ENCODE measurements around the gene MARK3.
A peak's percentile ranks its signal among the peaks of the same experiment; 100 is the strongest.

Gene MARK3

DNA sequence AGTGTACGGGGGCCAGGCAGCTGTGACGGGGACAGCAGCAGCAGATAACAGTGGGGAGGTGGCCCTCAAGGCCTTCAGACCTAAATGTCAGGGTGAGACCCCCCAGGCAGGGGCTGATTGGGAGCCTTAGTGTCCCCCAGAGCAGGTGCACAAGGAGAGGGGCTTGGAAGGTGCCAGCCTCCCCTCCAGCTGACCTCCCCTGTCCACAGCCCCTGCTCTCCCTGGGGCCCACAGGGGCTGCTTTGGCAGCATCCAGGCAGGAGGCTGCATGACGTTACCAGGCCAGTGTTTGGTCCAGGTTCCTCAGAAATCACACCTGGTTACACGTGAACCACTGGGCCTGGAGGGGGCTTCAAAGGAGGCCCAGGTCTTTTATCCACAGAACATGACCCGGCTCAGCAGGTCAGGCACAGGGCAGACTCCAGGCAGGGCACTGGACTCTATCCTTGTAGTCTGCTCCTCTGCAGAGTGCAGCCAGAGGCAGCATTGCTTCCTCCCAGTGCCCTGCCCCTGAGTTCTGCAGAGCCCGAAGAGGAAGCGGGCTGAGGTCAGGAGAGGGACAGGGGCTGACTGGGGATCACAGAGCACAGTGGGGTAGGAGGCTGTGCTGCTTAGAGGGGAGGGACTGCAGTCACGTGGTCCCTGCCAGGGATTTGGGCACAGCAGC is 141.2 kb downstream of the MARK3 start:
- DNase-seq (ENCODE audit: low spot score), result no peak

DNA sequence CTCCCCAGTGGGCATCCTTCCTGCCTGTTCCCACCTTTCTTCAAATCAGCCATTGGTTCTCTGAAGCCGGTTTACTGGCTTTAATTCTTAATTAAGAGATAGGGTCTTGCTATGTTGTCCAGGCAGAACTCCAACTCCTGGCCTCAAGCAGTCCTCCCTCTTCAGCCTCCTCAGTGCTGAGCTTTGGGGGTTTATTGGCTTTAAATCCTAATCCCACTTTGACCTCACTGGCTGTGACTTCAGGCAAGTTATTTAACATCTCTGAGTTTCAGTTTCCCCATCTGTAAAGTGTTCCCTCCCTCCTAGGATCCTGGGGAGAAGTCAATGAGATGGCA is 141.7 kb downstream of the MARK3 start:
- no peak for DNase-seq (ENCODE audit: low spot score)

DNA sequence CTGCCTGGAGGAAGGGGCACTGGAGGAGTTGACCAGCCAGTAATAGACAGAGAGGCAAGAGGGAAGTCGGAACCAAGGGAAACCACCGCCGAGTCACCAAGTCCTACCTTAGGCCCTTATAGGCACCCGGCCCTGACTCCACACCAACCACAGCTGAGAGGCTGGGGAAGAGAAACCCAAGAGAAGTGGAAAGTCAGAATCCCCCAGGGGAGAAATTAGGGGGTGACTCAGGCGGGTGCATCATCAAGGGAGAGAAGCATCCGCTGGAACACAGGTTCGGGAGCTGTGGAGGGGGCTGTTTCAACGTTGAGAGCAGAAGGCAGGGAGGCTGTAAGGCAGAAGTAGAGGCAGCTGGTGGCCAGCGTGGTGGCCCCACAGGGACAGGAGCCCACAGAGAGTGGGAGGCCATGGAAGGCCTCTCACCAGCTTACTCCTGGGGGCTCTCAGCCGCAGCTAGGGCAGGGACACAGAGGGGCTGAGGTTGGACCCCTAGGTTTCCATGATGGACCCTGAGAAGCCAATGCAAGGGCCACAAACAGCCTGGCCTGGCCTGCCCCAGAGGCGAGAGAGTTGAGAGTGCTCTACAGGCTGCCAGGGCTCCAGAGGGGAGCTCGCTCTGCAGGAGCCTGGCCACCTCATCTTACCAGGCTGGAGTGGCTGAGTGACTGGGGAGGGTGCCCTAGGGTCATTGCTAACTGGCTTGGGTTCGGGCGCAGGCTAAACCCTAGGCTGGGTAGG is 142.4 kb downstream of the MARK3 start:
- peak; percentile 85 for DNase-seq (ENCODE audit: low spot score)

DNA sequence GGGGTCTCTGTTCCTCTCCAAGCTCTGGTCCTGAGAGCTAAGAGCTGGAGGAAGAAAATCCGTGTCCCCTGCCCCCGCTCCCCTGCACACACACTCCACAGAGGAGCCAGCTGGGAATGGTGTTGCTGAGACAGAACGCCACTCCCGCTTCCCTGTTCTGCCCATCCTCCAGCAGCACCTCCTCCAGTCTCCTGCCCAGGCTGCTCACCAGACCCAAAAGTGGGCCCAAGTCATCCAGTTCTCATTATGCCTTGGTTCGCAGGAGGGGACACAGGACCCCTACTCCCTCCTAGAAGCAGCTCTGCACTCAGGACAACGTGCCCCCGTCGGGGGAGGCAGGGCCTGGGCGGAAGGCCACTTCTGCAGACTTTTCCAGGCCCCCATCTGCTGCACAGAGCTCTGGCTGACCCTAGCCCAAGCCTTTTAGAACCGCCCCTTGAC is 143.0 kb downstream of the MARK3 start:
- DNase-seq (ENCODE audit: low spot score), result no peak

DNA sequence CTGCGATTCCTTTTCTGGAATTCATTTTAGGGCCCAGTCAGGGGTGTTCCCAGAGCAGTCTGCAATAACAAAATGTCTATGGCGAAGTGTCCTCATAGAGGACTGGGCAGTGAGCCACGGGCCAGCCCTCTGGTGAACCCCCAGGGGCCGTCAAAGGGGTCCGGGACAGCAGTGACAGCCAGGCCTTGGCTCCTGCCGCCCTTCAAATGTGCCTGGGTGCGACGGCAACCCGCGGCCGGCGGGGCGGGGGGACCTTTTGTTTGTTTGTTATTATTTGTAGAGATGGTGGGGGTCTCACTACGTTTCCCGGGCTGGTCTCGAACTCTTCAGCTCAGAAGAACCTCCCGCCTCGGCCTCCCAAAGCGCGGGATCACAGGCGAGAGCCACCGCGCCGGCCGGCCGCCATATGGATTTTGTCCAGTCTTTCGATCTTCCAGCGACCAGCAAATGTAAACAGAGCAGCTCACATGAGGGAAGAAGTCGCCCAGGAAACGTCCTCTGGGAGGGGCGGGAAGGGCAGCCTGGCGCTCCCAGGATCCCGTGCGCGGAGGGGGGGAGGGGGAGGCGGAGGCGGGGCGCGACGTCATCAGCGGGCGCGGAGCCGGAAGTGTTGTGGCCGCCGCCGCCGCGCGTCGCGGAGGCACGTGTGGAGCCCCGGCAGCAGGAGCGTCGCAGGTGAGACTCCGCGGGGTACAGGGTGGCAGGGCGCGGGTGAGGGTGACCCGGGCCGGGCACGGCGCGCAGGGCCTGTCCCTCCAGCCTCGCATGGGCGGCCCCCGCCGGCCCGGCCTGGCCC is 143.6 kb downstream of the MARK3 start, which contains the start of gene TRMT61A:
Gene TRMT61A, plus strand, starts transcription at position 610 of the 796 bp plus-strand sequence. CDS start 783 bp downstream, outside the sequence.
- peak; percentile 86 for DNase-seq (ENCODE audit: low spot score)

DNA sequence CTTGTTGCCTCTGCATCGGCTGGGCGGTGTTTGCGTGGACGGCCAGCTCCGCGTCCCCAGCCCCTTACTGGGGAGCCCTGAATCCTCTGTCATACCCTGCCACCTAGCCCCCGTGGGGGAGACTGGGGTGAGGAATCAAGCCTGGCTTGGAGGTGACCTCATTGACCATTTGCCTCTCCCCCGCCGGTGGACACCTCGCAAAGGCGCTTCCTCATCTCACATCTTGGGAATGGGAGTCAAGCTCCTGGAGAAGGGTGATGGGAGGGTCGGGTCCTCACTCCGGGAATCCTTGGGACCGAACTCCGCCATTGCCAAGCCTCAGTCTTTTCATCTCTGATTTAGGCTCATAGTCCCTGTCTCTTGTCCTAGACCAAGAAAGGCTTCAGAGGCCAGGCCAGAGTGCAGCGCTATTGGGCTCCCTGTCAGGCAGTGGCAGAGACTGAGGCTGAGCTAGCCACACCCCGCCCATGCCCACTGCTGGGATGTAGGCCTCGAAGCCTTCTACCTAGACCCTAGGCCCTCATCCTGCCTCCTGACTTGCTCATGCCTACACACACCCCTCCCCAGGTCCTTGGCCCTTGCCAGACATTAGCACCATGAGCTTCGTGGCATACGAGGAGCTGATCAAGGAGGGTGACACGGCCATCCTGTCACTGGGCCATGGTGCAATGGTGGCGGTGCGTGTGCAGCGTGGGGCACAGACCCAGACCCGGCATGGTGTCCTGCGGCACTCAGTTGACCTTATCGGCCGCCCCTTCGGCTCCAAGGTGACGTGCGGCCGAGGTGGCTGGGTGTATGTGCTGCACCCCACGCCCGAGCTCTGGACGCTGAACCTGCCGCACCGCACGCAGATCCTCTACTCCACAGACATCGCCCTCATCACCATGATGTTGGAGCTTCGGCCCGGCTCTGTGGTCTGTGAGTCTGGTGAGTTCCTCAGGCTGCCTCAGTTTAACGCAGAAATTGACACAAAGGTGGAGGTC is 144.5 kb downstream of the MARK3 start:
- DNase-seq (ENCODE audit: low spot score), result no peak

DNA sequence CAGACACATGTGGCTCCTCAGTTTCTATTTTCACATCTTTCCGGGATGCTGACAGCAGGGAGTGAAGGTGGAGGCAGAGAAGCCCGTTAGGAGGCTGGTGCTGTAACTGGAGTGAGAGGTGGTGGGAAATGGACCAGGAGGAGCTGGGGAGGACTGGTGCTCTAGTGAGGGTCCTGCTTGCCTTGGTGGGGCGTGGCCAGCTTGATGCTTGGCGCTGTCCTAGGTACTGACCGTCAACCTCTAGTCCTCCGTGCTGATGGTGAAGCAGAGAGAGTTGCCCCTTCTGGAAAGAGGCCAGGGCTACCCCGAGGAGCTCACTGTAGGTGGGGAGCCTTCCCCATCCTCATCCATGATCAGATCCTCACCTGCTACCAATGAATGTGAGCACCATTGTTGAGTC is 145.2 kb downstream of the MARK3 start:
- no peak for DNase-seq (ENCODE audit: low spot score)

DNA sequence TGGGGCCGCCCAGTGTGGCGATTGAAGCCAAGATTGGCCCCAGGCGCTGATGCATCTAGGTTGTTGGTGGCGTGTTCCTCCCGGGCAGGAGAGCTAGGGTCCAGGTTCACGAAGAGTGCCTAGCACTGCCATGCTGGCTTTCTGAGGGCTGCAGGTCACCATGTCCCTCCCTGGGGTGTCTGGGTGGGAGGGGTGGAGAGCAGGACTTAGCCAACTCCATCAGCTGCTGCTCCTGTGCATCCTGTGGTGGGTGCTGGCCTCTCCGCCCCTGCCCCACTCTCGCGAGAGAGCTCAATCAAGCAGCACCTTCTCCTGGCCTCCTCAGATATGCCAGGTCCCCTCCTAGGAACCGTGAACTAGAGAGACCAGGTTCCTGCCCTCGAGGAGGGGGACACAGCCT is 145.6 kb downstream of the MARK3 start:
- no peak for DNase-seq (ENCODE audit: low spot score)

DNA sequence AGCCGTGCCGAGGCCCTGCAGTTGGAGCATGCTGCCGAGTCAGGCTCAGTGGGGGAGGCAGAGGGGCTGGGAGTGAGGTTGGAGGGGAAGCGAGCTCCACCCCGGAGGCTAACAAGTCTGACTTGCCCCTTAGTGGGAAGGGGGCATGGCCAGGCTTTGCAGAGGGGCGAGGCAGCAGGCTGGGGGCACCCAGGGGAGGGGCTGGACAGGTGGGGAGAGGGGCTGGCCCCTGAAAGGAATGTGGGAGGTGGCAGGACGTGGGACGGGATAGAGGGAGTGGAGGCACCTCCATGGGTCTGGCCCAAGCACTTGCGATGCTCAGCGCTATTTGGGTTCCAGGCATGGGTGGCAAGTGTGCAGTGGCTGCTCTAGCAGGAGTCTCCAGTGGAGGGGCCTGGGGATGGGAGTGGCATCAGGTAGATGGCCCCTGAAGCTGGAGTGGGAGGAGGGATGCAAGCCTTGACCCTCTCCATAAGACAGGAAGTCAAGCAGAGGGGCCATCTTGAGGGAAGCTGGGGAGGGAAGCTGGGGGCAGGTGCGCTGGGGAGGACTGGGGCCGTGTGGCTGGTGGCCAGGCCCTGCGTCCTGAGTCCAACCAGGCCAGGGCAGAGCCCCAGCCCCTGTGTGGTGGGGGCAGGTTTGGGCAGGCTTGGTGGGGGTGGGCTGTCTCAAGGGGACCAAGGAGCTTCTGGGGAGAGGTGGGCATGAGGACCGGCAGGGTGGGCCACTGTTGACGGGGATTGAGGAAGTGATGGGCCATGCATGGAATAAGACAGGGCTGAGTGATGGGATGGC is 146.4 kb downstream of the MARK3 start:
- DNase-seq (ENCODE audit: low spot score), result no peak

DNA sequence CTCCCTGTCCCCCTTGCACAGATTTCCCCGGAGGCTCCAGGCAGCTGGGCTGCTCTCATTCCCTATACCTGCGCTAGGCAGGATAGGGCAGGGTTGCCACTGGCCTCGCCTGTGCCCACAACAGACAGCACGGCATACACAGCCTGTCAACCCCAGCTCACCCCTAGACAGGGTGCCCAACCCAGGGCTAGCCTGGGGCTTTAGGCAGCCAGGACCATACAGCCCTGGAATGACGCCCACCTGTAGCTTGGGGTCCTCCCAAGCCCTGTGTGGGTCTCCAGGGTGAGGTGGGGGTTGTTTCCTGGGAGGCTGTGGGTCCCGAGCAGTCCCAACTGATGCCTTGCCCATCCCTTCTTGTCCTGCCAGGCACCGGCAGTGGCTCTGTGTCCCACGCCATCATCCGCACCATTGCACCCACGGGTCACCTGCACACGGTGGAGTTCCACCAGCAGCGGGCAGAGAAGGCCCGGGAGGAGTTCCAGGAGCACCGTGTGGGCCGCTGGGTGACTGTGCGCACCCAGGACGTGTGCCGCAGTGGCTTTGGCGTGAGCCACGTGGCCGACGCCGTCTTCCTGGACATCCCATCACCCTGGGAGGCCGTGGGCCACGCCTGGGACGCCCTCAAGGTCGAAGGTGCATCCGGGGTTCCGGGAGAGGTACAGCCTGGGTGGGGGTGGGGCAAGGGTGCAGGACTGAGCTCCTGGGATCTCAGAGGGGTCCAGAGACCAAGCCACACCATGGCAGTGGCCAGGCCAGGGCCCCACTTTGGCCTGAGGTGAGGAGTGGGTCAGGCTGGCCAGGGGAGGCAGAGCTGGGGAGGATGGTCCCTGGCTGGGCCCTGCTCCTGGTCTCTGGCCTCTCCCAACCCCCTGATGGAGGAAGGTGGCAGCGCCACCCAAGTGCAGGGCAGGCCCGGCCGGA is 147.3 kb downstream of the MARK3 start:
- no peak for DNase-seq (ENCODE audit: low spot score)

DNA sequence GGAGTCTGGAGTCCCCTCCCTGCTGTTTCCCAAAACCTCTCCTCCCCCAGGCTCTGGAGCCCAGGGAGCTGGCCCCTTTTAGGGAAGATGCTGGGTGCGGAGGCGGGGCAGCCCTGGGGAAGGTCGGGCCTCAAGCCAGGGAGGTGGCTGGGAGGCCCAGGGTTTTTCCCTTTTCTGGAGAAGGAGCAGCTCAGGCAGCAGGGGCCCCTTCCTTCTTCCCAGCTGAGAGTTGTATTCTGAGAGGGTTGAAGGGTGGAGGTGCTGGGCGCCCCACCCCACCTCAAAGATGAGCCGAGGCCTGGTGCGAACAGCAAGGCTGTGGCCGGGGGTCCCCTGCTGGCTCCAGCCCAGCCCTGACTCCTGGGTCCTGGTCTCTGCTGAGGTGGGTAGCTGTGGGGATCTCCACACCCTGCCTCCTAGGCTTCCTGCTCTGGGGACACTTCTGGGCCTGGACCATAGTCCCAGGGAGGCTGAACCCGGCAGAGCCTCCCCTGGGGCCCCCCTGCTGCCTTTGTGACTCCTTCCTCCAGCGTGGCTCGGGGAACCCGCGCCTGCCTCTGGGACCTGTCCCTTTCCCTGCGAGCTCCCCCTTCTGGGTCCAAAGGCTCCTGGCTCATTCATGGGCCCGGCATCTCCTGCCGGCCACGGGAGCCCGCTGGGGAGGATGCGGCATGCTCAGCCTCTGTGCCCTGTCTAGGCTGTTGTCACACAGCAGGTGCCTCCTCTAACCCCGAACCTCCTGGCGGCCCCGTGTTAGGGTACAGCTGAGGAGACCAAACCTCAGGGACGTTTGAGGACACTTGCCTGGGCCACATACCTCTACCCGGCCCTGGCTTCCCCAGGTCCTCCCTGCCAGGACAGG is 148.2 kb downstream of the MARK3 start:
- no peak for DNase-seq (ENCODE audit: low spot score)

DNA sequence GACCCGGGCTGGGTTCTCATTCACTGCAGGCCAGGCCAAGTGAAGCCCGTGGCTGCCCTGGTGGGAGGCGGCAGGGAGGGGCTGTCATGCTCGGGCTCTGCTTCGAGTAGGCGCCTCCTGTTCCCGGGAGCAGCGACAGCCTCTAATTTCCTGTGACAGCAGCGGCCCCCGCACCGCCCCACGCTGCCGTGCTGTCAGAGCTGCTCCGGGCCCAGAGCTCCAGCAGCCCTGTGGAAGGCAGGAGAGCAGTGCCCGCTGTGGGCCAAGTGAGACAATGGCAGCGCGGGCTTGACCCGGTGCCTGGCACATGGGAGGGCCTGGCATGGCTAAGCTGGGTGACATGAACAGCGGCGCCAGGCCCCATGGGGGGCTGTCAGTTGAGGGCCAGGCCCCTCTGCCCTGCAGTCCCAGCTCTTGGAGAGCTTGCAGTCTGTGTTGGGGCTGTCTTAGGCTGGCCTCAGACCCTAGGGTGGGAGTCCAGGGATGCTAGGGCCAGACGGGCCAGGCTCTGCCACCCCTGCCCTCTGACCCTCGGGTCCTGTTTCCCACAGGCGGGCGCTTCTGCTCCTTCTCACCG is 148.9 kb downstream of the MARK3 start:
- no peak for DNase-seq (ENCODE audit: low spot score)

DNA sequence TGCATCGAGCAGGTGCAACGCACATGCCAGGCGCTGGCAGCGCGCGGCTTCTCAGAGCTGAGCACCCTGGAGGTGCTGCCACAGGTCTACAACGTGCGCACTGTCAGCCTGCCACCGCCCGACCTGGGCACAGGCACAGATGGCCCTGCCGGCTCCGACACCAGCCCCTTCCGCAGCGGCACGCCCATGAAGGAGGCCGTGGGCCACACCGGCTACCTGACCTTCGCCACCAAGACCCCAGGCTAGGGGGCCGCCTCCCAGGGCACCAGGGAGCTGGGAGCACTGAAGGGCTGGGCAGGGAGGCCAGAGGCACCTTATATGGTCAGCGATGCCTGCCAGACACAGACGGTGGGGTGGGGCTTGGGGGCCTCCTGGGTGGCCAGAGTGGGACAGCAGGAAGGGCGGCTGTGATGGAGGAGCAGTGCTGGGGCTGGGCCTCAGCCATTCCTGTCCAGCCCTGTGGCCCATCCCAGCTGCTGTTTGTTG is 149.4 kb downstream of the MARK3 start:
- DNase-seq (ENCODE audit: low spot score), result no peak

DNA sequence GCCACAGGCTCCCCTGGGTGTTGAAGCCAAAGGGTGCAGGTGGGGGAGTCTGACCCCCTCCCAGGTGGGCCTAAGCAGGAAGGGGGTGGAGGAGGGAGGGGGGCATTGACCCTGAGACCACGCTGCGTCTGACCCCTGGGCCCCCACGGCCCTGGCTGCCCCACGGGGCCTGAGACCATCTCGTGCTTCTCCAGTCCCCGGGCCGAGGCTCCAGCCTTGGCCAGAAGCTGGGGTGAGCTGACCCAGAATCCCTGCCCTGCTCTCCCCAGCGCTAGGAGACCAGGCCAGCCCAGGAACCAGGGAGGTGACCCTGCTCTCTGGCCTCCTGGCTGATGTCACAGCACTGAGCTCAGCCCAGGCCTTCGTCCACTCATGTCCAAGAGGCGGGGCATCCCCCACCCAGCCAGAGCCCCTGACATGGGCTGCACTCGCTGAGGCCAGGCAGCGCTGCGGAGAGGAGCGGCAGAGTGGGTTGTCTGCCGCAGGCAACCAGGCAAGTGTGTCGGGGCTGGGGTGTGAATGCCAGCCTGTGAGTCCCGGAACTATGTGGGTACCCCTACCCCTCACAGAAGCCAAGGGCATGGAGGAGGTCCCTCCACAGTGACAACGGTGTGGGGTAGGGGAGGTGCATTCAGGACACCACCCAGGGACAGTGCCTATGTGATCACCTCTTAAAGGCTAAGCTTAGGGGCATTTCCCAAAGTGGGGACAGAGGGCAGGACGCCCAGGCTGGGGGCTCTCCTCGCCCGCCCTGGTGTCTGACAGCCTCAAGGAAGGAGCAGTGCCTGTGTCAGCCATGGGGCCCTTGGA is 150.1 kb downstream of the MARK3 start:
- DNase-seq (ENCODE audit: low spot score), result no peak

DNA sequence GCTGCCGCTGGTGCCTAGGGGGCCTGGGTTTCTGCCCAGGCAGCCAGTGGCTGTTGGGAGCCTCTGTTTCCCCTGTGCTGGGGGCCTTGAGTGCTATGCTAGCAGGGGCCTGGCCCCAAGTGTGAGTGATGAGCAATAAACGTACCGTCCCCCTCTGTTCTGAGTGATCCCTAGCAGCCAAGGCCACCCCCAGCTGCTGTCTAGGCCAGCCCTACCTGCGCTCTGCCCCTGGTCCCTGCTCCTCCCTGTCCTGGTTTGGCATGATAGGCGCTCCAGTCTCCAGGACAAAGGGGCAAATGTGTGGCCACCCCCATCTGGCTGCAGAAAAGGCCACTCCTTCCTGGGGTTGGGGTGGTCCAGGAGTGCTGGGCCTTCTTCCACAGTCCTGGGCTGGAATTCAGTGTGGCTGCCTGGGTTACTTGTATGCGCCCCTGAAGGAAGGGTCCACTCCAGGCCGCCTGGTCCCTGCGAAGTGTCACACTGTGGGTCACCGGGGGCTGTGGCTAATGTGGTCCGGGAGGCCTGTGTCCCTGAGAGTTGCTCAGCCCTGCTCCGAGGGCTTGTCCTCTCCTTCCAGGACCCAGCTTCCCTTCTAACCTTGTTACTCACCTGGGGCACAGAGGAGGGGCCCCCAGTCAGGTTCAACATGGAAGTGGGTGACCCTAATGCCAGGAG is 150.8 kb downstream of the MARK3 start:
- no peak for DNase-seq (ENCODE audit: low spot score)

DNA sequence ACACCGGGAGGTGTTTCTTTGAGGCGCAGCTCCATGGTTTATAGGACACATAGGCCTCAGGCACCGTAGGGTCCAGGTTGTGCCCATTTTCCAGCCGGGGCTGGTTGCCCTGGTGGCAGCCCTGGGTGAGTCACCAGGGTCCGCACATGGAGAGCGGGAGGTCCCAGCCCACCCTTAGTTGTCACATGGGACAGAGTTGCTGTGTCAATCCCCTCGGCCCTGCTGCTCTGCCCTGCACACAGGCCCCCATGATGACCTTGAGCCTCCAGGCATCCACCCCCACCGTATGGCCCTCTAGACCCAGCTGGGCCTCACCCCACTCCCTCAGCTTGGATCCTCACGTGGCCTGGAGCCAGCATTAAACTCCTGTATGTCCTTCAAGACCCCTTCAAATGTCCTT is 151.5 kb downstream of the MARK3 start:
- DNase-seq (ENCODE audit: low spot score), result no peak

All from kidney tubule cell (primary cell).